ENCODE measurements around the gene WWOX.

WWOX gene

GRCh38 chr16:78386557-78387324, 287.3 kb downstream of the WWOX start:
- H3K4me3 ChIP-seq (ENCODE audit: low read depth, low read length), result no peak overlapping the region

- no peak overlapping the region for H3K4me3 ChIP-seq (ENCODE audit: low read depth, low read length)
Measured at GRCh38 chr16:78389009-78389498, 289.6 kb downstream of the WWOX start.

DNA sequence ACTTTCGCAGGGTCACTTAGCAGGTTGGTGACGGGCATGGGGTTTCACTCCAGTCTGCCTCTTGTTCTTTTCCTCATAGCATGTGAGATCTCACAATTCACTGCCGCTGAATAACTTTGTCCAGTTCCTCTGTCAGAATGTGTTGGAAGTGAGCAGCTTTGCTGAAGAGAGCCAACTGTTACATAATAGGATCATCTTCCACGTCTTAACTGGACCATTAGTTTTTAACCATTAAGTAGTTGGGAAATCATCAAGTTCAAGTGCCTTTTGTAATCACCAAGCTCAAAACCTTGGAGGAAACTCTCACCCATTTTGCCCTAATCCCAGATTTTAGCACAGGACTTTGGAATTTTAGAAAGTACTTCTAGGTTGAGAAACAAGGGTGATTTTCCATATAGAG, 290.6 kb downstream of the WWOX start:
- H3K4me3 ChIP-seq (ENCODE audit: low read depth, low read length), result no peak overlapping the region

- no peak overlapping the region for H3K4me3 ChIP-seq (ENCODE audit: low read depth, low read length)
Measured at GRCh38 chr16:78390508-78391324, 291.3 kb downstream of the WWOX start.

DNA sequence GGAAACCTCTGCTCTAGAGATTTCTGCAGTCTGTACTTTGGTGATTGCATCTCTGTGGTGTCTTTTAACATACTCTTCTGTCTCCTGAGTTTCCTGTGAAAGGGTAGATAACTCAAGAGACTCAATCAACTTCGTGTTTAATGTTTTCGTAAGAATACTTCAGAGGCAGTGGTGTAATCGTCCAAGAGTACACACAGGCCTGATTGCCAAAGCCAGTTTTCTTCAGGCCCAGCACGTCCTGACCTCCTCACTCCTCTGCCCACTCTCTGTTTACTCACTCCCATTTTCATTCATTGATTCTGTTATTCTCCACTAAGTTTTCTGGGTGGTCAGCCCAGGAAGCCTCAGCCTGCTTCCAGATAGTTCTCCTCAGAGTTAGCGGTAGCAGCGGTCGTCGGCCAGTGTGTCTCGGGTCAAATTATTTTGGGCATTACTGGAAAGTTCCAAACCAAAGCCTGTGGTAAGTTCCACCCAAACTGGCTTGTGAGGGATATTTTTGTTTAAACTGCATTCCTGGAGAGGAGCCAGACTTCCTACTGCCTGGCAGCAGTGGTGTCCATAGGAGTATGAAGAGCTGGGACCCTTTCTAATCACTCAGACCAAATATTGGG, 293.2 kb downstream of the WWOX start:
- H3K4me3 ChIP-seq (ENCODE audit: low read depth, low read length), result no peak overlapping the region

DNA sequence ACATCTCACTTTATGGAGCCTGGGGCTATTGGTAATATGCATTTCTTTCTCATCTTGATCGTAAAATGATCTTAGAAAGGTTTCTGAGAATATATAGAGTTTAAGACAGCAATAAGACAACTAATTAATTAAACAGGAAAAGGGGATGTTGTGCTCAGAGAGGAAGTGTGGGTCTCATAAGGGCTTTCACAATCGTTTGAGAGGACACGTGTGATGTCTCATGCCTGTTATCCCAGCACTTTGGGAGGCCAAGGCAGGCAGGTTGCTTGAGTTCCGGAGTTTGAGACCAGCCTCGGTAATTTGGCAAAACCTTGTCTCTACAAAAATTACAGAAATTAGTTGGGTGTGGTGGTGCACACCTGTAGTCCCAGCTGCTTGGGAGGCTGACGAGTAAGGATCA, 295.6 kb downstream of the WWOX start:
- no peak overlapping the region for H3K4me3 ChIP-seq (ENCODE audit: low read depth, low read length)

GRCh38 chr16:78396046-78396445, 296.6 kb downstream of the WWOX start:
- no peak overlapping the region for H3K4me3 ChIP-seq (ENCODE audit: low read depth, low read length)

DNA sequence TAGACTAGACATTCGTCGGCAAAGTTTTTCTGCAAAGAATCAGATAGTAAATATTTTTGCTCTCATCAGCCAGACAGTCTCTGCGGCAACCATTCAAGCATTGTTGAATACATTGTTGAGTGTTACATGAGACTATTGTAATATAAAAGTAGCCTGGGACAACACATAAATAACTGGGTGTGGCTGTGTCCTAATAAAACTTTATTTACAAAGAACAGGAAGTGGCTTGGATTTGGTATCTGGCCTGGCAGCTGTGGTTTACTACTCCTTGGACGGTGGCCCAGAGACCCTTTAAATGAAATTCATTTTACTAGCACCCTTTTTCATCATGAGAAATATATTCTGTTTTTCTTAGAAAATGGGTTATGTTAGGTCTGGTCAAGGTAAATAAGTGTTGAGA, 297.2 kb downstream of the WWOX start:
- no peak overlapping the region for H3K4me3 ChIP-seq (ENCODE audit: low read depth, low read length)

GRCh38 chr16:78399384-78399783, 299.9 kb downstream of the WWOX start:
- no peak overlapping the region for H3K4me3 ChIP-seq (ENCODE audit: low read depth, low read length)

DNA sequence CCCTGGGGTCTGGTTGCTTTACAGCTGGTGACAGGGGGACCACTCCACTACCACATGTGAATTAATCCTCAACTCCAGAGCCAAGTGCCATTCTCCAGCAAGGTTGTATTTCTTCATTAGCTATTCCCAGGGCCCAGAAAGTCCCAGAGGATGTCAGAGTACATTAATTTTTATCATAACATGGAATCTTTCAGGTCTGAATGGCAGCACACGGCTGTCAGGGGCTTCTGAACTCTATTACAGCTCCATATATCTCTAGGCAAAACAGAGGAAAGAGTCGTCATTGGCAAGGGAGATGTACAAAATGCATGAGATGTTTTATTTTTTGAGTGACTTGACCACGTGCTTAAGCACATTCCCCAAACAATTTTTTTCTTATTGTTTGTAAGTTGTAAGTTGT, 303.4 kb downstream of the WWOX start:
- H3K4me3 ChIP-seq (ENCODE audit: low read depth, low read length), result no peak overlapping the region

DNA sequence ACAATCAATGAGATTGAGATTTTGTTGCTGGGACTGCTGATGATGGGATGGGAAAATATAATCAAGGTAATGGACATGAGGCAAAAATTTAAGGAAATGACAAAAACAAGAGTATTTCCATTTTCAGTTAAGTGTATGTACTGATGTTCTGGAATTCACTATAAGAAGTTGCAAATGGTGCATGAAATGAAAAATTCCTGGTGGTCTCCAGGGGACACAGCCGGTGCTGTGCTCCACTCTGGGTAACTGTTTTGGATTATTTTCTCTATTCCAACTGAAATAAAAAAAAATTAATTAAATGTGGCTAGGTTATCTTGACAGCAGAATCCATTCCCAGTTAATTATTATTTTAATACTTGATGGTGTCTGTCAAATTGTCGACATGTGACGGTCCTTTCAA, 305.6 kb downstream of the WWOX start:
- H3K4me3 ChIP-seq (ENCODE audit: low read depth, low read length), result no peak overlapping the region

DNA sequence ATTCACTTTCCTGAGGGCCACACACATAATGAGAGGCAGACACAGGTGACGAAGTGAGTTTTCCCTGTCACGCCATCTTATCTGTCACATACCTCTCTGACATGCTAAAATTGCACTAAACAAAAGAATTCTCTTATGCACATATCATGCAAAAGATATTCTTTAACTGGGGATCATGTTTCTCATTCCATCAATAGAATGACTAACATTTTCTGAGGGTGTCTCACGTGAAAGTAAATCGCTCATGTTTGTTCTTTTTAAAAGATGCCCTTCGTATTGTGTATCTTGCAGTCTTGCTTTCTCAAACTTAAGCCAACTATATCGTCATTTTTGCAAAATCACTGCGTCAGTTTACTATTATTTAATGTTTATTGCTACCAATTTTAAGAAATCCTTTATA, 306.4 kb downstream of the WWOX start:
- no peak overlapping the region for H3K4me3 ChIP-seq (ENCODE audit: low read depth, low read length)

DNA sequence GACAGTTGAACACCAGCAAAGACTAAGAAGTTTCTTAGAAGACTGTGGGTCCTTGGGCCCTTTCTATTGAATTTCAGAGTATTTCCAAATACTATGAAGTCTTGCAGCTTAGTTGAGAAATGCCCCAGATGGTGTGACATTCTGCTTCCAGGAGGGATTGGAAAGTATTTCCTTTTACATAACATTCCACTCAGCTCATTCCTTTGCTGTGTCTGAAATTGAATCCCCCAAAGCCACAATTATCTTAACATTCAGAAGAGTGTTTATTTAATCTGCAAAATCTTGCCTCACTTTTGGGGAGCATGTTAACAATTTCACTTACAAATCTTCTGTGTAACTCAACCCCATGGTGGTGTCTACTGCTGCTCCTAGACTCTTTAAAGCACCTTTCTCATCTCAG, 307.7 kb downstream of the WWOX start:
- no peak overlapping the region for H3K4me3 ChIP-seq (ENCODE audit: low read depth, low read length)

DNA sequence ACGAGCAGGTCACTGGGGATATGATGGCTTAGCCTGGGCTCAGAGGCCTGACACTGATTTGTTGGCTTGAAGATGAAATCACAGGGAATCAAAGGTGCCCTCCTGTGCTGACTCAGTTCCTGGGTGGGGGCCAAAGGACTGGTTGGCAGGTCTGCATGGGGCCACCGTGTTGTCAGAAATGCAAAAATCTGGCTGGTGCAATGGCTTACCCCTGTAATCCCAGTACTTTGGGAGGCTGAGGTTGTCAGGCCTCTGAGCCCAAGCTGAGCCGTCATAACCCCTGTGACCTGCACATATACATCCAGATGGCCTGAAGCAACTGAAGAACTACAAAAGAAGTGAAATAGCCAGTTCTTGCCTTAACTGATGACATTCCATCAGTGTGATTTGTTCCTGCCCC, 314.2 kb downstream of the WWOX start:
- no peak overlapping the region for H3K4me3 ChIP-seq (ENCODE audit: low read depth, low read length)

GRCh38 chr16:78415013-78415412, 315.6 kb downstream of the WWOX start:
- H3K4me3 ChIP-seq (ENCODE audit: low read depth, low read length), result no peak overlapping the region

DNA sequence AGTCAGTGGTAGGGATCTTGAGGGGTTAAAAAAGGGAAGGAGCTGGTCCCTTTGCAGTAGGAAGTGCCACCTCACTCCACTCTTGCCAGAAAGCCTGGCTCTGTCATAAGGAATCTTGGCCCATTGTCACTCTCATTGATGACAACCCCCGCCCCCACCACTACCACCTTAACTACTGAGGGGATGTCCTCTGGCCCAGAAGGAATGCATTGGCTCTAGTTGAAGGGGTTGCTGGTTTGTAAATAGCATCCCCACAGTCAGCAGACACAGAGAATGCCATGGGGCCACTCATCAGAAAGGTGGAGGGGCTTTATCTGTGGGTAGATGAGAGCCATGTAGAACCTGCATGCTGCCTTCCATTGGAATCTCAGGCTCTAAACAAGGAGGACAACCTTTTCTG, 316.2 kb downstream of the WWOX start:
- H3K4me3 ChIP-seq (ENCODE audit: low read depth, low read length), result no peak overlapping the region

GRCh38 chr16:78416400-78416799, 316.9 kb downstream of the WWOX start:
- no peak overlapping the region for H3K4me3 ChIP-seq (ENCODE audit: low read depth, low read length)

DNA sequence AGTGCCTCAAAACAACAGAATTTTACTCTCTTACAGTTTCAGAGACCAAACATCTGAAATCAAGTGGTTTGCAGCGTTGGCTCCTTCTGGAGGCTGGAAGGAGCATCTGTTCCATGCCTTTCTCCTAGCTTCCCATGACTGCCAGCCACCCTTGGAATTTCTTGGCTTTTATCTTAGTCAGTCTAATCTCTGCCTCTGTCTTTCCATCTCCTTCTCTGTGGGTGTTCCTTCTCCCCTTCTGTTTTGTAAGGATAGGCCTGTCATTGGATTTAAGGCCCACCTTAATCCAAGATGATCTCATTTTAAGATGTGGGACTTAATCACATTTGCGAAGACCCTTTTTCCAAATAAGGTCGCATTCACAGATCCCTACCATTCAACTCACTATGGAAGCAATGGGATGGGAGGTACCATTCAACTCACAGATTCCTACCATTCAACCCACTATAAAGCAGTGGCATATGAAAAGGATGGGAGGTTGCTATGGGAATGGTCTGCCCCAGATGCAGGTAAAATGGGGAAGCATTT, 321.8 kb downstream of the WWOX start:
- no peak overlapping the region for H3K4me3 ChIP-seq (ENCODE audit: low read depth, low read length)

DNA sequence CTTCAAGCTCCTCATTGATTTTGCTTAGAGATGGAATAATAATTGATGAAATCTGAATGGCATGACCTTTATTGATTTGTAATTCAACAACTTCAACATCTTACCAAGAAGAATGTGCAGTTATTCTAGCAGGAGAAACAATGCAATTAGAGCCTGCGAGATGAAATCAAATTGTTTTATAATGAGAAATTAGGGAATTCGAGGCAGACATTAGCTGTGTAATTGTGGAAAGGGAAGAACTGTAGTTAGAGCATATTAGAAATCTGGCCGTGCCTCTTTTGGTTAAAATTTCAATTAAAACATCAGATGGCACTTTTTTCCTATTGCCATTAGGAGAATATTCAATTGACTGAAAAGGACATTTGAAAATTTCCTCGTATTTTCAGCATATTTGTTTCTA, 325.8 kb downstream of the WWOX start:
- no peak overlapping the region for H3K4me3 ChIP-seq (ENCODE audit: low read depth, low read length)

DNA sequence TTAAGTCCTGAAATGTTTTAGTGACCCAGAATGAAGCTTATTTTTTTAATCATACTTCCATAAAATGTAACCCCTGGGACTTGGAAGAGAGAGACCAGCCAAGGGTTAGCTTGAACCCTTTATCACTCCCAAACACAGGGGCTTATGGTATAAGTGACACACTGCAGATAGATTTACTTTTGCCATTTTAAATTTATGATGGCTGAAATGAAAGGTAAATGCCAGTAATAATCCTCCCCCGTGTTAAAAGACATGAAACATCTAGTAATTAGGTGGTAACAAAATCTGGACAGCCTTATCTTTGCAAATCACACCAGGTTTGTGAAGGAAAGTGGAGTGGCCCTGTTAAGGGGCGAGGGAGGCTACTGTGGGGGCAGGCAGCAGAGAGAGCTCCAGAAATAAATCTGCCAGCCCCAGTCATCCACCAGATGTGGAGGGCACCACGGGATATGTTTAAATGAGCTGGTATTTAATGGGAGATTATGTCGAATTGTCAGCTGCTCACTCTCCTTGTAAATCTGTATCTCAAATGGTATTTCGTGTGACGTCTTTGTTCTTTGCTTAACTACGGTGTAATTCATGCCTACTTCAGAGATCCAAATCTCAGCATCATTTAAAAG, 326.5 kb downstream of the WWOX start:
- no peak overlapping the region for H3K4me3 ChIP-seq (ENCODE audit: low read depth, low read length)

DNA sequence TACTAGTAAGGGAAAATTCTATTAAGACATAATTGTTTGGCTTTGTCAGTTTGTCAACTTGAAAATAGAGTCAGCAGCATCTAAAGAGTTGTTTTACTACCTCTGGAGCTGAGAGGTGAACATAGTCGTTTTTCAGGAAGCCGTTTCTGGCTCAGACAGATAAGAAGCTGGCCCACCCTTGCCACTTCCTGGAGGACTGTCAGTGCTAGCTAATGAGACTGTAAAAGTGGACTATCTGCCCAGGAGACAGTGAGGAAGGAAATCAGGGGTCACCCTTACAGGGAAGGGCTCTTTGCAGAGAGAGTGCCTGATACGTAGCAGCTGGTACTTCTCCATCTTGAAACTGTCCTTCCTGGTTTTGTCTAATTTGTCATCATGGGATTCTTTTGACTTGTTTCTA, 328.7 kb downstream of the WWOX start:
- H3K4me3 ChIP-seq (ENCODE audit: low read depth, low read length), result no peak overlapping the region
